ENCODE results near the gene CACNA1F.

Gene CACNA1F

DNA sequence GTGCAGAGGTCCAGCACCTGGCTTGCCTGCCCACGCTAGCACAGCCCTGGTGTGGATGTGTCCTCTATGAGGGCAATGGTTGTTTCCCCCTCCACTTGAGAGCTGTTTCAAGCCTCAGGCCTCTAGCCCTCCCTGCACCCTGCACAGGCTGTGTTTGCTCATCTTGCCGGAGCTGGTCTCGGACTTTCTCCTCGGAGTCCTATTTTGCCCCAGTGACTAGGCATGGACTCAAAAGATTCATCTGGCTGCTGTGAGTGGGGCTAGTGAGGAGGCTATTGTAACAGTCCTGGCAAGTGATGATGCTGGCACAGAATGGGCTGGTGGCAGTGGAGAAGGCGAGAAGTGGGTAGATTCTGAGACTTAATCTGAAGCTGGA lies 25.6 kb upstream of the CACNA1F start:
- DNase-seq (ENCODE audit: extremely low read depth, low read depth) = no peak
- H3K4me3 ChIP-seq (replicated peaks; ENCODE audit: low read depth, low read length) = no peak overlapping the region
- TF ChIP-seq CTCF (IDR thresholded peaks at IDR 0.05; ENCODE audit: low read depth, low read length, missing control alignments) = no peak

GRCh38 chrX:49257846-49258748 lies 25.0 kb upstream of the CACNA1F start:
- H3K4me3 ChIP-seq (replicated peaks; ENCODE audit: low read depth, low read length) = no peak overlapping the region
- TF ChIP-seq CTCF (IDR thresholded peaks at IDR 0.05; ENCODE audit: low read depth, low read length, missing control alignments) = no peak
- no peak for DNase-seq (ENCODE audit: extremely low read depth, low read depth)

- no peak for TF ChIP-seq CTCF (IDR thresholded peaks at IDR 0.05; ENCODE audit: low read depth, low read length, missing control alignments)
- no peak for DNase-seq (ENCODE audit: extremely low read depth, low read depth)
- H3K4me3 ChIP-seq (replicated peaks; ENCODE audit: low read depth, low read length) = no peak overlapping the region
These were observed 24.1 kb upstream of the CACNA1F start for GRCh38 chrX:49257074-49257790.

DNA sequence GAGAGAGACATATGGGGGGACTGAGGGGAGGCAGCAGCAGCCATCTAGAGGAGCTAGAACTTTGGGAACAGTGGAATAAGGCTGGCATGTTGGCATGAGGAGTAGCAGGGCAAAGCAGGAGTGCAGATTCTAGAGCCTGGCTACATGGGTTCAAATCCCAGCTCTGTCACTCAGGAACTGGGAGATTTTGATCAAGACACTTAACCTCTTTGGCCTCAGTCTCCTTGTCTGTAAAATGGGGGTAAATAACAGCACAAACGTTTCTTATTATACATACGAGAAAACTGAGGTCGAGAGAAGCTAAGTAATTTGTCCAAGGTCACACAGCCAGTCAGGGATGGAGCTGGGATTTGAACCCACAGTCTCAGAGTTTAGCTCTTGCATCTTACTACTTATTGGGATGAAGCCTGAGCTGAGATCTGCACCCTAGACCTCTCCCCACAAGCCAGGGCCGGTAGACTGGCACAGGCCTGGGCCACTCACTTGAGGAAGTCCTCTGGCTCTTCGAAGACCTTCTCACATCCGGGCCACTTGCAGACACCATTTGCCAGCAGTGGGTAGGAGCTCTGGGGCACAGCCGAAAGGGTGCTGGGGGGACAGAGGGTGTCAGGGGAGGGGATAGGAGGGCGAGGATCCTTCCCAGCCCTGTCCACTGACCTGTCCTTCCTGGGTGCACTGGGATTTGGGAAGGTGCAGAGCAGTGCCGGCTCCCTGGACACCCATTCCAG lies 23.3 kb upstream of the CACNA1F start:
- no peak for DNase-seq (ENCODE audit: extremely low read depth, low read depth)
- no peak for TF ChIP-seq CTCF (IDR thresholded peaks at IDR 0.05; ENCODE audit: low read depth, low read length, missing control alignments)
- H3K4me3 ChIP-seq (replicated peaks; ENCODE audit: low read depth, low read length) = no peak overlapping the region

DNA sequence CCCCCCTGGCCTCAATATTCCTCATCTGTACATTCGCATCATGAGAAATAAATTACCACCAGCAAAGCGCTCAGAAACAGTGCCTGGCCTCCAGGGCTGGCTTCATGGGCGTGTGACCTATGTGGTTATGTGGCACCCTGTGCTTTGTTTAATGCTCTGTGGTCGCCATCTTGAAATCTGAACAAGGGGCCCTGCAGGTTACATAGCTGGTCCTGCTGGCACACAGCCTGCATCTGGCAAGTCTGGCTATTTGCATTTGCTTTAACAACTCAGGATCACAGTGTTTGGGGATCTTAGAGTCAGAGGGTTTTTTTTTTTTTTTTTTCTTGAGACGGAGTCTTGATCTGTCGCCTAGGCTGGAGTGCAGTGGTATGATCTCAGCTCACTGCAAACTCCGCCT lies 21.5 kb upstream of the CACNA1F start:
- no peak for TF ChIP-seq CTCF (IDR thresholded peaks at IDR 0.05; ENCODE audit: low read depth, low read length, missing control alignments)
- H3K4me3 ChIP-seq (replicated peaks; ENCODE audit: low read depth, low read length) = no peak overlapping the region
- no peak for DNase-seq (ENCODE audit: extremely low read depth, low read depth)

DNA sequence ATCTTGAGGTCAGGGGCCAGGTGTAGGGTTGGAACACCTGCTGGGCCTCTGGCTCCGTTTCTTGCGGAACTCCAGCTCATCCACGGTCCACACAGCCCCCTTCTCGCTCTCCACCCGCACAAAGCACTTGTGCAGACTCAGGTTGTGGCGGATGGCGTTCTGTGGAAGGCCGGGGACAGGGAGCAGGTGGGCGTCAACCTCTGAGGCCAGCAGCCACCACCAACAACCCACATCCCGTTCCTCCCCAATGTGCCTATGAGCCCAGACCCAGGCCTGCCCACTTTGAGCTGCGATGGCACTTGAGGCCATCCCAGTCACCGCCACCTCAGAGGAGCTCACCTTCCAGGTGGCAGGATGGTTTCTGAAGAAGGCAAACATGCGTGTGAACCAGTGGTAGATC lies 18.2 kb upstream of the CACNA1F start:
- no peak for TF ChIP-seq CTCF (IDR thresholded peaks at IDR 0.05; ENCODE audit: low read depth, low read length, missing control alignments)
- no peak overlapping the region for H3K4me3 ChIP-seq (replicated peaks; ENCODE audit: low read depth, low read length)

More for the DNA sequence above, 18.2 kb upstream of the CACNA1F start:
- no peak for DNase-seq (ENCODE audit: extremely low read depth, low read depth)

All from HFF-Myc (cell line).